Prostate gland (tissue), 2 donors: Measurements from ENCODE around the gene WWOX.

ENCODE experiments used
- POLR2A ChIP-seq: fragments of 450-650 bp; IDR thresholded peaks from one replicate; pipeline ENCODE4 v1.6.1; 2016; ENCODE audit warnings: antibody characterized with exemption, mild to moderate bottlenecking
- TF ChIP-seq, protein P1 (sequence below), 4 experiments: fragments of 200-600 bp in 2 of 4; fragments of 450-650 bp in 2 of 4; sonication (generic) in 2 of 4; IDR thresholded peaks; 1 replicate in 3 of 4; 2 replicates in 1 of 4; pipeline ENCODE4 v1.5.1; 2016 to 2019; ENCODE audit warnings: antibody characterized with exemption in 4 of 4, mild to moderate bottlenecking in 2 of 4, moderate library complexity in 2 of 4

DNA sequence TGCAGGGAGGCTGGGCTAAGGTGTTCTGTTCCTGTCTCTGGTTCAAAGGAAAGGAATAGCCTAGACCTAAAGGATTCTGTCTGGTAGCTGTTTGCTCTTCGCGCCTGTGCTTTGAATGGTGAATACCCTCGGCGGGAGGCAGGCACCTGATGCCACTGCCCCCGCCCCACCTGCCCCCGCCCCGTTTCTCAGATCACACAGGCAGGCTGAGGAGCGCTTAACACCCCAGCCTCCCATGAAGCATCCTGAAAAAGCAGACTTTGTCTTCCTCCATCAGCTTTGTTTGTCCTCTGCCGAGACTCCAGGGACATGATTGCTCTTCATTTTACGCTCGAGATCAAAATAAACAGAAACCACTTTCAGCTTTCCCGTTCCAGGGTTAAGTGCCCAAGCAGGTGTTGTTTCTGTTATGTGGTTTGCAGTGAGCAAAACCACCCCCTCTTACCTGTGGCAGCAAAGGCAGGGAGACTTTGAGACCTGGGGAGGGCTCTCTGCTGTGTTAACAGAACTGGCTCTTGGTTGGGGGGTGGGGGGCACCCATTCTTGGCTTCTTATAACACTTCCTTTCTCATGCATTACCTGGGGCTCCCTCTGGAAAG lies 452.1 kb downstream of the WWOX start:
- TF ChIP-seq, protein P1, sequence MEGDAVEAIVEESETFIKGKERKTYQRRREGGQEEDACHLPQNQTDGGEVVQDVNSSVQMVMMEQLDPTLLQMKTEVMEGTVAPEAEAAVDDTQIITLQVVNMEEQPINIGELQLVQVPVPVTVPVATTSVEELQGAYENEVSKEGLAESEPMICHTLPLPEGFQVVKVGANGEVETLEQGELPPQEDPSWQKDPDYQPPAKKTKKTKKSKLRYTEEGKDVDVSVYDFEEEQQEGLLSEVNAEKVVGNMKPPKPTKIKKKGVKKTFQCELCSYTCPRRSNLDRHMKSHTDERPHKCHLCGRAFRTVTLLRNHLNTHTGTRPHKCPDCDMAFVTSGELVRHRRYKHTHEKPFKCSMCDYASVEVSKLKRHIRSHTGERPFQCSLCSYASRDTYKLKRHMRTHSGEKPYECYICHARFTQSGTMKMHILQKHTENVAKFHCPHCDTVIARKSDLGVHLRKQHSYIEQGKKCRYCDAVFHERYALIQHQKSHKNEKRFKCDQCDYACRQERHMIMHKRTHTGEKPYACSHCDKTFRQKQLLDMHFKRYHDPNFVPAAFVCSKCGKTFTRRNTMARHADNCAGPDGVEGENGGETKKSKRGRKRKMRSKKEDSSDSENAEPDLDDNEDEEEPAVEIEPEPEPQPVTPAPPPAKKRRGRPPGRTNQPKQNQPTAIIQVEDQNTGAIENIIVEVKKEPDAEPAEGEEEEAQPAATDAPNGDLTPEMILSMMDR (IDR thresholded peaks at IDR 0.05): no peak
- TF ChIP-seq POLR2A: no peak
